ENCODE measurements around the gene ASCL2.

The ASCL2 gene

DNA sequence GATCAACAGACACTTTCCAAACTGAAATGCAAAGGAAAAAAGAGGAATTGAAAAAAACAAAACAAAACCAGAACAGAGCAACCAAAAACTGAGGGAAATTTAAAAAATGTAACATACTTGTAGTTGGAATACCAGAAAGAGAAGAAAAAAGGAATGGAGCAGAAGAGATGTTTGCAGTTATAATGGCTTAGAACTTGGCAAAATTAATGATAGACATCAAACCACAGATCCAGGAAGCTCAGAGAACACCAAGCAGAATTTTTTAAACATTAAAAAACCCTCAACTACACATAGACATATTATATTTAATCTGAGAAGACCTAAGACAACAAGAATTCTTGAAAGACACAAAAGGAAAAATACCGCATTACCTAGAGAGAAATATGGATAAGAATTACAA lies 46.1 kb downstream of the ASCL2 start:
- no peak for DNase-seq (ENCODE audit: low spot score)

DNA sequence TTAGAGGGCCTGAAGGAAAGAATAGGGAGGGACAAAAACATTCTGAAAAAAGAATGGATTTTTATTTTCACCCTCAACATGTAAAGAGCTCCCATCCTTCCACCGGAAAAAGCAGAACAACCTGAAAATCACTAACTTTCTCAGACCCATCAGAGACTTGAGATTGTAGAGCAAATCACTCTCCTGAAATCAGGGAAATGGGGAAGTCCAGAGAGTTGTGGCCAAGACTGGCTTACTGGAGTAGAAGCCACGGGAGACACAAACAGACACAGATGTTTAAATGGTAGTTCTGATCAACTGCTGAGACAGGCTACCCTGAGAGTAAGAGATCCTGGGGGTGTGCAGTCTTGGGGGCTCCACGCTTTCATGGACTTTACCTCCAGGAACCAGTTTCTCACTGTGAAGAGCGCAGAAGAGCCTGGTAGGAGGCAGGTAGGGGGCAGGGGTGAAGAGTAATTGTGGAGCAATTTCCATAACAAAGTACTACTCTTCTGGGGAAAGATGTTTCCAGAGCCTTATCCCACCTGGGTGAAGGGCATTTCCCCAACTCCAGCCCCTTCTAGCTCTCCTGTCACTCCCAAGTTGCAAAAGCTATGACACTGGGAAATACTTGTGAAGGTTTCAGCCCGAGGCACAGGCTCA lies 47.1 kb downstream of the ASCL2 start:
- DNase-seq (ENCODE audit: low spot score) = no peak

DNA sequence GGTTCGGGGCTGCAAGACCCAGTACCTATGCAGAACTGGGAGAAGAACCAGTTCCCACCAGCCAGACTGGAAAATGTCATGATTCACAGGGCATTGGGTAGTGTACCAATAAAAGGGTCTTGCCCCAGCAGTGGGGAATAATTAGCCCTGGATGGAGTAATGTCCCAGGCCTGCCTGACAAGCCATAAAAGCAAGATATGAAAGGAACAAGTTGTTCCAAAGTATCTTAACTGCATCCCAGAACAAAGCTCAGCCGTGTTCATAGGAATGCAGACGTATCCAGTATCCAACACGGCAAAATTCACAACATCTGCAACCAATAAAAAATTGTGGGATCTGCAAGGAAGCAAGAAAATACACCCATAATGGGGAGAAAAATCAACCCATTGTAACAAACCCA lies 47.9 kb downstream of the ASCL2 start:
- no peak for DNase-seq (ENCODE audit: low spot score)

DNA sequence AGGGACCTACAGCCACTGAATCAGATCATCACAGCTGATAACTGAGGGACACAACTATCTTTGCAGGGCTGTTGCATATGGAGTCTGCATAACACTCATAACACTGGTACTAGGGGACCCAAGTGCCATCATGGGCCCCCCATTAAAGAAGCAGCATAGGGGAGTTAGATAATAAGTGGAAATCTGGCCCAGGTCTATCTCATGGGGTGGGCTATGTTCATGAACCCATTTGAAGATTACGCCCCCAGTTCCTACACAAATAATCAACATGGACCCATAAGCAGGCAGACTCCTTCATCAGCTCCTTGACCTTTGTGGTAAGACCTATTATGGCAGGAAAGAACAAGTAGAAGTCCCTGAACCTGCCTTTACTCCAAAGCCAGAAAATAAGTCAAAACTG lies 48.8 kb downstream of the ASCL2 start:
- DNase-seq (ENCODE audit: low spot score) = no peak

DNA sequence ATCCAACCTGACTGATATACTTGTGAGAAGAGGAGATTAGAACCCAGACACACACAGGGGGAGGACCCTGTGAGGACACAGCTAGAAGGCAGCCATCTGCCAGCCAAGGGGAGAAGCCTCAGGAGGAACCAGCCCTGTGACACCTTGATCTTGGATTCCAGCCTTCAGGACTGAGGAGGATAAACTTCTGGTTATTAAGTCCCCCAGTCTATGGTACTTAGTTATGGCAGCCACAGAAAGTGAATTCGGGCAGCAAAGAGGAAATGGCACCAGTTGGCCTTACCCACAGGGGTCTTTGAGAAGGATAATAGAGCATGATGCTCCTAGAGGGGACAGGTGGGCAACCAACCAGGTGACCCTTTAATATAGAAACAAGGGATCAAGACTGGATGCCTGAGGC lies 49.4 kb downstream of the ASCL2 start:
- DNase-seq (ENCODE audit: low spot score) = no peak

DNA sequence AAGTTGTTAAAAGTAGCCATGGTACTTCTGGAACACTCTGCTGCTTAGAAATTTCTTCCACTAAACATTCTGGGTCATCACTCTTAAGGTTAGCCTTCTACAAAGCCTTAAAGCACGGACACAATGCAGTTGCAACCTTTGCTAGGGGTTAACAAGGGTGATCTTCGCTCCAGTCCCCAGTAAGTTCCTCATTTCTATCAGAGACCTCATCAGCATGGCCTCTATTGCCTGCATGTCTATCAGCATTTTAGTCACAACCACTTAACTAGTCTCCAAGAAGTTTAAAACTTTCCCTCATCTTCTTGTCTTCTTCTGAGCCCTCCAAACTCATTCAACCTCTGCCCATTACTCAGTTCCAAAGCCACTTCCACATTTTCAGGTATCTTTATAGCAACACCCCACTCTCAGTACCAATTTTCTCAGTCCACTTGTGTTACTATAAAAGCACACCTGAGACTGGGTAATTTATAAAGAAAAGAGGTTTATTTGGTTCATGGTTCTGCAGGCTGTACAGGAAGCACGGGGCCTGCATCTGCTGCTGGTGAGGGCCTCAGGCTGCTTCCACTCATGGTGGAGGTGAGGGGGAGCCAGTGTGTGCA lies 50.1 kb downstream of the ASCL2 start:
- DNase-seq (ENCODE audit: low spot score) = no peak

DNA sequence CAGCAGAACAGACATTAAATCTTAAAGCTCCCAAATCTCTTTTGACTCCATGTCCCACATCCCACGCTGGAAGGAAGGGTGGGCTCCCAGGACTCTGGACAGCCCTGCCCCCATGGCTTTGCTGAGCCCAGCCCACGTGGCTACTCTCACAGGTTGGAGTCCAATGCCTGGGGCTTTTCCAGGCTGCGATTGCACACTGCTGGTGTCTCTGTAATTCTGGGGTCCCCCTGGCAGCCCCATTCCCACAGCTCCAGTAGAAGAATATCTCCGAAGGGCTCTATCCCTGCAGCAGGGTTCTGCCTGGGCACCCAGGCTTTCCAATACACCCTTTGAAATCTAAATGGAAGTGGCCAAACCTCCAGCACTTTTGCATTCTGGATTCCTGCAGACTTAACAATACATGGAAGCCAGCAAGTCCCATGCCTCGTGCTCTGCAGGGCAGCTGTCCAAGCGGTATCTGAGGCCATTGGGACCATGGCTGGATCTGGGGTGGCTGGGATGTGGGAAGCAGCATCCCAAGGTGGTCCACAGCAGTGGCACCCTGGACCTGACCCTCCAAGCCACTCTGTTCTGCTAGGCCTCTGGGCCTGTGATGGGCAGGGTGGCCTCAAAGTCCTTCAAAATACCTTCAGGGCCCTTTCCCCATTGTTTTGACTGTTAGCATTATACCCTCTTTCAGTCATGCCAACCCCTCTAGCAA lies 50.9 kb downstream of the ASCL2 start:
- no peak for DNase-seq (ENCODE audit: low spot score)
